GM12872 (cell line): Measurements from ENCODE around the gene RBMS3.

Experiments
- CTCF ChIP-seq: IDR thresholded peaks from 3 replicates; pipeline ENCODE4 v1.5.1; 2011; ENCODE audit warnings: low read depth, mild to moderate bottlenecking, low read length, moderate library complexity; ENCODE audit not compliant: insufficient read depth

The RBMS3 gene

DNA sequence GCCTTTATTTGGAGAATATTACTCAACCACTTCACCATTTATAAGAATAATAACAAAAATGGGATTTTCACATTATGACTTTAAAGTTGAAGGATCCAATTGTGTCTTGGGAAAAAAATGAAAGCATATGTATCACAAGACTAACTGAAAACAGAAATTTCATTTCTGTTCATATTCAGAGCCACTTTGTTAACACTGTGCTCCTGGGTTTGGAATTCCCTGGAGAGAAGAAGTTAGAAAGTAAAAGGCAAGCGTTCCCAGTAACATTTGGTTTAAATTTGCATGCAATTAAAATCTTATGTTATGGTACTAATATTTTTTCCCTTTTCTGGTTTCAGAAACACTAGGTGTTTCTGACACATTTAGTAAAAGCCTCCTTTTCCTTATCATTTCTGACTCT is 230.8 kb downstream of the RBMS3 start:
- TF ChIP-seq CTCF: no peak

DNA sequence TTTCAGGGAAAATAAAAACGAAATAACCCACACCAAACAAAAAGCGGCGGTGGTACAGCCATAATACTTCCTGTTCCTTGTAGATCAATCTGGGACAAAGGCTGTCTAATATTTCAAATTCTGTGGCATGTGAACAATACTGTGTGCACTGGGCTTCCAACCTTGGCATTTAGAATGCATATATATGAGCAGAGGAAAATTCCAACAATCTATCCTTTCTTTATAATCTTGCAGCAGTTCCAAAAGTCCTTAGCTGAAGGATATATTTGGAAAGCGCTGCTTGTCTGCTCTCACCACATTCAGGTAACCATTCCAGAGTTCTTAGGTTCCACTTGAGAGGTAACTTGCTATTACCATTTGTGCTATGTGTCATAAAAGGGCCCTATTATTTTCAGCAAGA is 231.8 kb downstream of the RBMS3 start:
- TF ChIP-seq CTCF: no peak

GRCh38 chr3:29513236-29513635 is 232.4 kb downstream of the RBMS3 start:
- no peak for TF ChIP-seq CTCF

DNA sequence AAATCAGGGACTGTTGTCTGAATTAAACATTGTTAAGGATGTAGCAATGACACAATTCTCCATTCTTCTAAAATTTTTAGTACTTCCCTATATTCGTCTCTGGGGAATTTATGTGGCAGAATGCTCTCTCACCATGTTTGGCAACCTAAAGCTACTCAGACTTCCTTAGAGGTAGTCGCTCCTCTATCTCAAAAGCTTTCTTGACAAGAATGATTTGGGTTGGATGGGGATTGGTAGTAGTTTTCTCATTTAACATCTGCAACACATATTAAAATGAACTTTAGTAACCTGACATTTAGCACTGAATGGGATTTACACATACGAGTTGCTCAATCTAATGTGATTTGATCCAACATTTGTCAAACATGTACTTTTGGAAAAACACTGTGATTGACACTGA is 233.3 kb downstream of the RBMS3 start:
- TF ChIP-seq CTCF: no peak

DNA sequence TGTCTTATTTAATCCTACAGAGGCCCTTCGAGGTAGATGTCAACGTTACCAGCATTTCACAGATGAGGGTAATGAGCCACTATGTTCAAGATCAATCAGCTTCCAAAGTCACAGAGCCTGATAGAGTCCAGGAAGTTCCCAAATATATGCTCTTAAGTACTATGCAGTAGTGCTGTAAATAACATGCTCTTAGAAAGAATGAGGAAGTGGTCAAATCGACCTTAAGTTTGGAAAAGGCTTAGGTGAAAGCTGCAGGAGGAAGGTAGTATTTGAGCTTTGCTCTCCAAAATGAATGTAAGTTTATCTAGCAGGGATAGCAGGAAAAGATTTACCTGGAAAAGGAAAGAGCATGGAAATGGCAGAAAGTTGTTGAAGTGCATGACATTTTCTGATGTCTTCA is 234.0 kb downstream of the RBMS3 start:
- TF ChIP-seq CTCF: no peak

- no peak for TF ChIP-seq CTCF
These were observed 234.6 kb downstream of the RBMS3 start for GRCh38 chr3:29515451-29515850.

GRCh38 chr3:29516164-29516563 is 235.3 kb downstream of the RBMS3 start:
- TF ChIP-seq CTCF: no peak

GRCh38 chr3:29520764-29521163 is 239.9 kb downstream of the RBMS3 start:
- TF ChIP-seq CTCF: no peak
